ENCODE data around the gene CALY.

Gene CALY

GRCh38 chr10:133281628-133282372, 54.9 kb downstream of the CALY start:
- DNase-seq, result no peak

GRCh38 chr10:133281084-133281483, 55.6 kb downstream of the CALY start:
- DNase-seq, result no peak

GRCh38 chr10:133280391-133281059, 56.2 kb downstream of the CALY start:
- DNase-seq, result no peak

- no peak for DNase-seq
Observed at GRCh38 chr10:133279326-133280226, 57.1 kb downstream of the CALY start.

- peak; percentile 67 for DNase-seq
Observed at GRCh38 chr10:133278577-133279265, 58.0 kb downstream of the CALY start.

GRCh38 chr10:133277993-133278576, 58.6 kb downstream of the CALY start:
- no peak for DNase-seq

GRCh38 chr10:133277277-133277992, 59.3 kb downstream of the CALY start:
- no peak for DNase-seq

- DNase-seq, result no peak
Observed at GRCh38 chr10:133276435-133277201, 60.1 kb downstream of the CALY start, which contains the start of gene ADAM8. TSS of gene ADAM8 (minus strand) at chr10:133276868. CDS start at chr10:133276817, 51 bp downstream.

GRCh38 chr10:133276100-133276434, 60.6 kb downstream of the CALY start:
- DNase-seq, result no peak

GRCh38 chr10:133275684-133276092, 61.0 kb downstream of the CALY start:
- DNase-seq, result no peak

GRCh38 chr10:133274751-133275683, 61.7 kb downstream of the CALY start:
- no peak for DNase-seq
